Nucleus accumbens (tissue), 56 donors: ENCODE measurements around the gene PRKAG2.
"Not testable (repeated sequence)": the region's sequence is repeated elsewhere in the genome, so short reads cannot be mapped to it uniquely, and the experiment has no call there.

ENCODE experiments used
- DNase-seq, 56 donors: peaks; one replicate each; lab custom pipeline; 2025; lab: John Stamatoyannopoulos, UW

The PRKAG2 gene

DNA sequence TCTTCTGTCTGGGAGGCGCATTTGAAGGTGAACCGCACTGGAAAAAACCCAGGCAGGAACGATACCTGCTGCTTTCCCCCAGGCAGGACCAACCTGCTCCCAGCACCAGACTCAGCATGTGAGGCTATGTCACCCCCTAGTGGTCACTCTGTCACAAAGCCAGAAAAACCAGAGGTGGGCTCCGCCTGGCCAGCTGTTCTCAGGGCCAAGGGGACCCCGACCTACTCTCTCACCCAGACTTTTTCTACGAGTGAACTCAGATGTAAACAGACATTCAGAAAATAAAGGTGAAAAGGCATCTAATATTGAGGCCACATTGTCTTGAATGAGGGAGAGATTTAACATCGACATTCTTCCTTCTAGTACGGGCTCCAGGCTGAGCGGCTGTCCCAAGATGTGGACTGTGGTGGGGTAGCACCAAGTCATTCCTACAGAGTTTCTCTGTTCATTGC is 117.3 kb downstream of the PRKAG2 start:
- peak in 36 of 56 donors; percentile 5 to 69 (median 27) for DNase-seq

DNA sequence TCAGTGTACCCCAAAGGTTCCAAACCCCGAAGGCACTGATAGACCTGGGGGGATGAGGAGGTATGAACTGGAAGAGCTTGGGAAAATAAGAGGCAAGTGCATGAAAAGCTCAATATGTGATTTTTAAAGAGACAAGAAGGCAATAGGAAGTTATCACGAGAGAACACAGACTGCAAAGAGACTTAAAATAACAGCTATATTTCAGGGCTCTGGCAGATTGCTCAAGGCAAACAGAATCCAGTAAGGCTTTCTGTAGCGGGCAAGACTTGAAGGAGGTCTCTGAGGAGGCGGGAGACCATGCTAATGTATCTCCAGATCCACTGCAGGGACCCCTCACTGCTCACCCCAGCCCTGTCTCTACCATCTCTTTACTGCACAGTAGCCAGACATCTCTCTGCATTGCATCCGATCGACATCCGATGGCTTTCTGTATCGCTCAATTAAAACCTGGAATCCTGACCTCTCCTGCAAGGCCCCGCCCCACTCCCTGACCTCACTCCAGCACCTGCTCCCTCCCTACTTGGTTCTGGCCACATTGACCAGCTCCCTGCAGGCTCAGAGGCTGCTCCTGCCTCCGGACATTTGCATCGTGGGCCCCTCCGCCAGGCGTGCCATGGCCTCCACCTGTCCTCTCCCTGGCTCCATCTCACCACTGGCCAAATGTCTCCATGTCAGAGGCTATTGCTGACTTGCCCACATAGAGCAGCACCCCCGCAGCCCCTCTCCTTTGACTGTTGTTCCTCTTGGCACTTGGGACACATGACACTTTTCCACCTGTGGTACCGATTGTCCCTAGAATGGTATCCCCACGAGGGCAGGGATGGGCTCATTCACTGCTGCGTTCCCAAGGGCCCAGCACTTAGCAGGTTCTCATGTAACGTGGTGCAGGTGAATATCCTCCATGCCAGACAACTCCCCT is 118.0 kb downstream of the PRKAG2 start:
- DNase-seq: no peak

DNA sequence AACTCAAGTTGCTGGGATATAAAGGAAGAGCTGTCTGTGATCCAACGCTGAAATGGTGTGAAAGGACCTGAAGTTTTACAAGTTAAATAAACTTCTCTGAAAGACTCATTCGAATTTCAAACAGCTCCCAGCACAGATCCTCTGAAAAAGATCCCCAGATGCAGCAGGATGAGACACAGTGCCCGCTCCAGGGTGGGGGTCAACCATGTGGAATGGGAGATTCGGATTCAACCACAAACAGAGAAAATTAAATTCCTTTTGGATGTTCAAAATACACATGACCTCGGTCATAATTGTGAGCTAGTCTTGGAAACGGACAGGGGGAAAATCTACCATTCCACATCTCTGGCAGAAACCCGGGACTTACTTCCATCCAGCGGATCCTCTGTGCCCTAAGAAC is 119.6 kb downstream of the PRKAG2 start:
- DNase-seq: no peak

DNA sequence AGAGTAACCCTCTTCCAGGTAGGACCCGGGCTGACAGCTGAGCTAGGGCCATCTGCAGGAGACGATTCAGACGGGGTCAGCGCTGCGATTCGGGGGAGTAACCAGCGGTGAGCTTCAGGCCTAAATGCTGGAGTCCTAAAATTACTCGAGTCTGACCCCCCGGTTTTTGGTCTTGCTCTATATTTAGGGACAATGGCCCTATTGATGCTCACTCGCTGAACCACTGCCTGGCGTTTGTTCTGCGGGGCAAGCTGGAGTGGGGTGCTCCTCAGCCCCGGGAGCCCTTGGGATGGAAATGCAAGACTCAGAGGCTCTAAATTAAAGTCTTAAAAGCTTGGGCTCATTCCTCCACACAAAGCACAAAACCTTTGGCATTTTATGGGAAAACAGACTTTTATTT is 120.0 kb downstream of the PRKAG2 start:
- peak in 1 of 56 donors; percentile 19 for DNase-seq

DNA sequence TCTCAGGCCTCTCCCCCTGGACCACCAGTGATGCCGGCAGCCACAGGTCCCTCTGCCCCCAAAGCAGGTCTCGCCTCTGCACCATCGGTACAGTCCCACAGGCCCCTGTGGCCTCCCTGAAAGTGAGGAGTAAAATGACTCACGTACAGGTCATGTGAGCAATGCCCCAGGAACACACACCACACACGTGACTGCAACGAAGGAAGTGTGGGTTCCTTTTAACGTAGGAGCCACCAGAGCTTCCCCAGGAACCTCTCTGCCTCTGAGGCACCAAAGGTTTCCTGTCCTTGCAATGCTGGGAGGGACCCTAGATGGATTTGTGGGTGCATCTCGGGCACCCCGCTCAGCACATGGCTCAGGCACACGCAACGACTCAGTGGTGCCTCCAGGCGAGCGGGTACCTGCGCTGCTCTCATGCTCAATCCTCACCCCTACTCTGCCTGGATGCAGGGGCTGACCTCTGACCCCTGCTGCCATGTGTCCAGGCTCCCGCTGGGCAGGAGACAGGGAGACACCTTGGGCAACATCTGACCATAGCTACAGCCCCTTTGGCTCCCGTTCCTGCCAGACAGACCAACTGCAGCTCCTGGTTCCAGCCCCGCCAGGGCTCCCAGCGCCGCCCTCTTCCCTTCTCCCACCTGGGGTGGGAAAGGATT is 120.7 kb downstream of the PRKAG2 start:
- DNase-seq: peak in 1 of 56 donors; percentile 12

DNA sequence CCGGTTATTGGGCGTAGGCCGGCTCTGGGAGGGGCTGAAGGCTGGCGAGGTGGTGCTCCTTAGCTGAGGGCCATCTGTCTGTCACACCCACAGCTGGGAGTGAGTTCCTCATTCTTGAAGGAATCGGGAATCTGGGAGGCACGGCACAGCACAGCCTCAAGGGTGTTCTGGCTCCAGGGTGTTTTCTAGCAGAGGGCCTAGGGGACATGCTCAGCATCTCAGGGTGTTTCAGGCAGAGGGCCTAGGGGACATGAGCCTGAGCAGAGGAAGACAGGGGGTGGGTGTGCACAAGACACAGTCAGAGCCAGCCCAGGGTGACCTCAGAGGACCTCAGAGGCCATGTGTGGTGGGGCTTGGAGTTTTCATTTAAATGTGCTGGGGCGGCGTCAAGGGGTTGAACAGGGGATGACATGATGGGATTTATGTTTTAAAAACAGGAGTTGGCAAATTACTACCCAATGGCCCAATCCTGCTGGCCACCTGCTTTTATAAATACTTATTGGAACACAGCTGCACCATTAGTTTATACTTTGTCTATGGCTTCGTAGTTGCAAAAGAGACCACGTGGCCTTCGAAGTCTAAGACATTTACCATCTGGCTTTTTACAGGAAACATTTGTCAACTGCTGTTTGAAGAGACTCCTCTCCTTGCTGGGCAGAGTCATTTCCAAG is 121.6 kb downstream of the PRKAG2 start:
- DNase-seq: no peak

DNA sequence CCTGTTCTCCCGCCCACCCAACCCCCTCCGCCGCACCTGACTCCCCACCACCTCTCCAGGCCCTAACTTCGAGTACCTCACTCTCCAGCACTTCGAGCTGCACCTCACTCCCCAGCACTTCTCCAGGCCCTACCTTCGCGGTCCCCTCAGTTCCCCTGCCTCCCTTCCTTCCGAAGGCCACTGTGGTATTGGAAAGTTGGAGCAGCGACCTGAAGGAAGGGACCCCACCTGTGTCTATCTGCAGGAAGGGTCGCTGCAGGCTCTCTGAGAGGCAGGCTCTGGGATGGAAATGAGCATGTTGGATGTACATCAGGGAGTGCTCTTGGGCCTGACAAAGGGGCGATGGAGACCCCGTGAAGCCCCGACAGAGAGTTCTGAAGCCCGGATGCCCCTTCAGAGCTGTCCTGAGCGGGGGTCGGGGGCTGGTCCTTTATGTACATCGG is 122.2 kb downstream of the PRKAG2 start:
- no peak for DNase-seq

DNA sequence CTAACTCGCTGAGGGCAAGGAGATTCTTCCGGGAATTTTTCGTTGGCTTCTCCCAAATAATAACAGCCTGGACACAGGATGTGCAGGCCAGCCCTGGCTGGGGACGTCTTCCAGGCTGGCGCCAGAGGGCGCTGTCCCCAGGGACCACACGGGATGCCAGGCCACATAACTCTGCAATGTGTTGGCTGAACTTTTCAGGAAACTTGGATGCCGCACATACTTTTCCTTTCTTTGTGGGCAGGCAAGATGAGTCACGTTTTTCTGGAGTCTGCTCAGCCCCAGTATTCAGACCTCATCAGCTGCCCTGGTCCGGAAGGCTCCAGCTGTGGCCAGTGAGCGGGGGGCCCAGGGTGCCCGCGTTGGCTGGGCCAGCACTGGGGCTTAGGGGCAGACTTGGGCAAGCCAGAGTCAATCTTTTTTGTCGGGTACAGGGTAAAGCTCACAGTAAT is 122.7 kb downstream of the PRKAG2 start:
- peak in 21 of 56 donors; percentile 2 to 66 (median 26) for DNase-seq

DNA sequence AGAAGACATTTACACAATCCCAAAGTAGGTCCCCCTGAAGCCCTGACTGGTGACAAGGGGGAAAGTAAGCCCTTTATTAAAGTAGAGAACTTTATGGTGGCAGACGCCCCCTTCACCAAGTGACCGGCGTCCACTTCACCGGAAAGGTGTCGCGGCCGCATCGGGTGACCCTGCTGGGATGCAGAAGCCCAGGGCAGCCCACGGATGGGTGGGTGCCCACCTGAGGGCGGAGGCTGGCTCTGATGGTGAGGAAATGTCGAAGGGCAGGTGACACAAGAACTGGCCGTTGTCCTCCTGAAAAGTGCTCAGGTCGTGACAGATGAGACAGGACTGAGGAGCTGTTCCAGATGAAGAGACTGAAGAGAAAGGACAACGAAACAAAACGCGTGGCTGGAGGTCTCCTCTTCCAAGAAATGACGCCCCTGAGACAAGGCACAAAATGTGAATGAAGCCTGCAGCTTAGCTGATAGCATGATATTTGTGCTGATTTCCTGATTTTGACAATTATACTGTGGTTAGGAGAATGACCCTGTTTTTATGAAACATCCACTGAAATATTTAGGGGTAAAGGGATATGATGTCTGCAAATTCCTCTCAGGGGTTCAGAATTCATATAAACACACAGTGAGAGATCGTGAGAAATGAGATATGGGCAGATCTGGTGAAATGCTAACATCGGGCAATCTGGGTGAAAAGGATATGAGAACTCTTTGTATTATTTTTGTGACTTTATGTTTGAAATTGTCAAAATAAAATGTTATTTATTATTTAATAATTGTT is 123.9 kb downstream of the PRKAG2 start:
- DNase-seq: no peak

DNA sequence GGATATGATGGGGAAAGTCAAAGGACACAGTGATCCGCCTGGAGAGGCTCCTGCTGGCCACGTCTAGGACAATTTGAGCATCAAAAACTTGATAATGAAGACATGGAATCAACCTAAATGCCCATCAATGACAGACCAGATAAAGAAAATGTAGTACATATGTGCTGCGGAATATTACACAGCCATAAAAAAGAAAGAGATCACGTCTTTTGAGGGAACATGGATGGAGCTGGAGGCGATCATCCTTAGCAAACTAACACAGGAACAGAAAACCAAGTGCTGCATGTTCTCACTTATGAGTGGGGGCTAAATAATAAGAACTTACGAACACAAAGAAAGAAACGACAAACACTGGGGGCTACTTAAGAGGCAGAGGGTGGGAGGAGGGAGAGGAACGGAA is 124.9 kb downstream of the PRKAG2 start:
- DNase-seq: no peak

DNA sequence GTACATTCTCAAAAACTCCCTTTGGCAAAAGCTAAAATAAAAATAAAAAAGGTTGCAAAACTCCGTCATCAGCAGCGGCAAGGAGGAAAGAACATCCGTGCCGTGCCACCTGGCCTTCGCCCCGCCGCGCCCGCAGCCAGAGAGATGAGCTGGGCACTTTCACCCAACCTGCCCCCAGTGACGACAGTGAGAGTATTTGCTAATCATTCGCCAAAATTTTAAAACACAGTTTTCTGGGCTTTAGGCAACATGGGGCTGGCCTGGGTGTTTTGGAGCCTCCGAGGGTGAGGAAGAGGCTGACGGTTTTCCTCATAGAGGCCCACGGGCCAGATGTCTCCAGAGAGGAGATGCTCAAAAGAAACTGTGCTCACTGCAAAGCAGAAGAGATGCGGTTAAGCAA is 128.2 kb downstream of the PRKAG2 start:
- no peak for DNase-seq

DNA sequence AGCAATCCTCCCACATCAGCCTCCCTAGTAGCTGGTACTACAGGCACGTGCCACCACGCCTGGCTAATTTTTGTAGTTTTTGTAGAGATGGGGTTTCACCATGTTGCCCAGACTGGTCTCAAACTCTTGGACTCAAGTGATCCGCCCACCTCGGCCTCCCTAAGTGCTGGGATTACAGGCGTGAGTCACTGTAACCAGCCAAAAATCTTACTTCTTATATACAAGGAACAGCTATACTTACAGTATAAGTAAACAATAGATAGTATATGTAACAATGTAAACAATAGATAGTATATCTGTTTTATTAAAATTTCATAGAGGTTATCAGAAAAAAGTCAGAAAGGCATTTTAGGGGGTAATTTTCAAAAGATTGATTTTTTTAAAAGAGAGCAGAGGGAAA is 128.9 kb downstream of the PRKAG2 start:
- not testable (repeated sequence) for DNase-seq

DNA sequence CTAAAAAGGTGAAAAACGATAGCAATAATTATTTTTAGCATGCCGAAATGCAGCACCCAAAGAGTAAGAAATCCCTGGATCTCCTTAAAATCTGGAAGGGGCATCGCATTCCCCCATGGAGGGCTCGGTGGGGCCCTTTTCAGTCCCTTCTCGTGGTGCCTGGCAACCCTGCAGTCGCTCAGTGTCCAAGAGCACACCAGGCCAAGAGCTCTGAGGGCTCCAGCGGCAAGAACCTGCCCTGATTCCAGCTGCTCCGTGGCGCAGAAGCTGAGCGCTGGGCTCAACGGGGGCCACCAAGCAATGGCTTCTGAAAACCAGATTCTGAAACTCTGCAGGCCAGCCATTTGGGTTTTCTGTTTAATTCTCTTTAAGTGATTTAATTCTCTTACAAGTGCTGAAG is 131.2 kb downstream of the PRKAG2 start:
- DNase-seq: no peak

DNA sequence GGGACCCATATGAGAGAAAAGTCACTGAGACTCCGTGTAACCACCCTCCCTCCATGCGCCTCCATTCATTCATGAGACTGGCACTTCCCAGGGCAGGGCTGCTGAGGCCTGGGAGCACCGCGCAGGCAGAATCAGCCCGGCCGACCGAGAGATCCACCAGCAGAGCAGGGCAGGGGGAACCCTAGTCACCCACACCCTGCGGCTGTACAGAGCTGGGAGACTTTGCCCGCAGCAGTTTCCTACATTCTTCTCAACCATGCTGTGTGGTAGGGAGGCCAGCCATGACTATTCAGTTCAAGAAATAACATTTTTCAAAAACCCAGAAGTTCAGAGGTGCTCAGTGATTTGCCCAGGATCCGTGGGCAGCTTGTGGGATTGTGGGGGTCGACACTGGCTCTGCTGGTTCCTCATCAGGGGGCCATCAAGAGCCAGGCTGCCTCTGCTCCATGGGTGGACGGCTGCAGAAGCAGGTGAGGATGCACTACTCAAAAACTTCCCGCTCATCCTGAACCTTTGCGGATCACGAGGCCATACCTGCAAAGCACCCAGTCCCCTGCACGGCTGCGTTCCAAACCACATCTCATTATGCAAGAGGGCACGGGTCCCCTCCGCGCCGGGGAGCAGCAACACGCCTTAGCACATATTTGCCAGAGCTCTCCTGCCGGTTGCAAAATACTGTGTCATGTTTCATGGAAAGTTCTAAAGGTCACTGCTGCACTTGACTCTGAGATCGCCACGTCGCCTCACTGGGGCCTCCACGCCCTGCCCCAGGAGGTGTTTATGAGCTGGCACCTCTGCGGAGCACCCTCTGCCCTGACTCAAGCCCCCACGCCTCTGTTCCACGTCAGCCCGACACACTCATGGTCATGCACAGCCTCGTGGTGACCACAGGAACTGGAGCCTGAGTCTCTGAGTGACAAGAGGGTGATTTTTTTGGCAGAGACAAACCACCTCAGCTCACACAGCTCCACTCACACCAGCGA is 132.0 kb downstream of the PRKAG2 start:
- DNase-seq: no peak

DNA sequence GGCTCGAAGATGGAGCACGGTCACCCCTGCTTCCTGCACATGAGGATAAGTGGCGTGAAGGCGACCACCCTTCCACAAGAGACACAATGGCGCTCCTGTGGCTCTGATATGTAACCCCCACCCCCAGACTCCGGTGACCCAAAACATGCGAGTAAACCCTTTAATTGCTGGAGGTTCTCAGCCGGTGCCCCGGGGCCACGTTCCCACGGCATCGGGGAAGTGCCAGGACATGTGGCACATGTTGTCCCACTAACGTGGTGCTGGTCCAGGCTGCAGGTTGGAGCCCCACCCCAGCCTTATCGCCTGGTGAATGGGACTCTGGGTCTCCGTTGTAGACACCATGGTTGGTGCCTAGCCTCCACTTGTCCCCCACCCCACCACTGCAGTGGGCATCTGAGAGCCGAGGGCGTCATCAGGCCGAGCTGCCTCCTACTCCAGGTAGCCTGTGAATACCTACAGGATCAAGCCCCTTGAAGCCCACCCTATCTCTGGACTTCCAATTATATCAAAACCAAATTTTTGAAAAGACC is 132.8 kb downstream of the PRKAG2 start:
- no peak for DNase-seq

DNA sequence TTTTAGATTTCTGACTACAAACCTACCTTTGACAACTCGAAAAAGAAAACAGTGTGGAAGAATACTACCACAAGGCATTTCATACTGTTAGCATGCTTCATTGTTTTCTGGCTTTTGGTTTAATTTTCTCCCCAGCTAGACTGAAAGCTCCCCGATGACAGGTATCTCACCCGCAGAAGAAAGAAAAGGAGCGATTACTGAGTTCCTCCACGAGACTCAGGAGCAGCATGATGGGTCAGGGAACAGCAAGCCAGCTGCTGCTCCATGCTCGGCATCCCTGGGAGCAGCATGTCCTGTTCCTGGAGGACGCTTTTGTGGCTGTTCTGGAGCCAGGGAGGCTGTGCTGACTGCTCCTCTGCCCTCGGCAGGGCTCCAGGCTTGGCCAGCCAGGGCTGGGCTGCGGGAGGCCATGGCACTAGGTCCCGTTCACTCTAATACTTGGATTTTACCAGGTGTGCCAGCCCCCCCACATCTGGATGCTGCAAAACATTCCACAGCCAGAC is 133.4 kb downstream of the PRKAG2 start:
- peak in 4 of 56 donors; percentile 9 to 47 (median 26) for DNase-seq

DNA sequence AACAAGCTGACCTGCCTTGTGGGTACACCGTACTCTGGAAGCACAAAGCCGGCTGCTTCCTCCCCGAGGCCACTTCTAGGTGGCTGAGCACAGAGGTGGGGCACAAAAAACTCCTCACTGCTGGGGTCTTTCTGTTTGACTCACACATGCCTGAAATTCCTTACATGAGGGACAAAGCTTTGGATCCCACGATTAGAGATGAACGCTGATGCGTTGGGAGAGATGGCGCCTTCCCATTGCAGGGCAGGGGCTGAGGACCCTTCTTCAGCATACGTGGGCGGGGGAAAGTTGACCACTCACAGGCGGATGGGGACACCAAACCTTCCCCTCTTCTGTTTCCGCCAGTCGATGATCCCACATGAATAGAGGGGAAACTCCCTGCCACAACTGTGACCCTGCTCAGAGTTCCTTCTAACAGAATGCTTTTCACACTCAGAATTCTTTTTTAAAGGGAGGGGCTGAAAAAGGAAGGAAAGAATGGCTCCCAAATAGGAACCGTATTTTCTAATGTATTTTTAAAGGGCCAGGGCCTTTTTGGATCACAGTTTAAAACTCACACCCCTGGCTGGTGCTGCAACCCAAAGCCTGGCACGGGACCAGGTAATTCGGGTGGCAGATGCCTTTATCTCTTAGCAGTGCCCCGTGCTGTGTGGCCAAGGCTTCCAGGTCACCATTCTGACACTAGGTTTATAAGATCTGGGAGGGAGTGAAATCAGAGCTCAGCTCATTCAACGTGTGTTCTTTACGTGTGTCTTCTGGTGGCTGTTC is 134.0 kb downstream of the PRKAG2 start:
- DNase-seq: no peak

DNA sequence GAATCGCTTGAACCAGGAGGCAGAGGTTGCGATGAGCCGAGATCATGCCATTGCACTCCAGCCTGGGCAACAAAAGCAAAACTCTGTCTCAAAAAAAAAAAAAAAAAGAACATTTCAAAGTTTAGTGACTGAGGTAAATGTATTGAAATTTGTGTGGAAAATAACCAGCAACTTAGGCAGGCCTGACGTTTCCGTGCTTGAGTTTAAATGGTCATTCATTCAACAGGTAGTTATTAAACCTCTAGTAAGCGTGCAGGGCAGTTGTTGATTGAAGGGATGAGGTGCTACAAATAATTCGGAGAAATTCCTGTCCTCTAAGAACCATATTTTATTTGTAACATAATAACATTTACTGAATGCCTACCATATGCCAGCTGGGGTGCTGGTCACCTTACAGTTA is 135.3 kb downstream of the PRKAG2 start:
- no peak for DNase-seq
